SK-N-SH (cell line): Measurements from ENCODE around the gene ROBO1.

Source experiments
- GABPA ChIP-seq: IDR thresholded peaks from 2 replicates; pipeline ENCODE4 v1.4.0; 2012; ENCODE audit warnings: low read depth, mild to moderate bottlenecking
- NRF1 ChIP-seq: IDR thresholded peaks from 2 replicates; pipeline ENCODE4 v1.6.1; 2012; ENCODE audit warnings: low read depth, mild to moderate bottlenecking, low read length
- POLR2AphosphoS5 ChIP-seq: IDR thresholded peaks from 2 replicates; pipeline ENCODE4 v1.6.1; 2012; ENCODE audit warnings: low read depth, low read length
- RAD21 ChIP-seq: IDR thresholded peaks from 2 replicates; pipeline ENCODE4 v1.6.1; 2012; ENCODE audit warnings: mild to moderate bottlenecking, low read length
- RFX5 ChIP-seq: IDR thresholded peaks from 2 replicates; pipeline ENCODE4 v1.6.1; 2012; ENCODE audit warnings: mild to moderate bottlenecking, improper control_type of control experiment, low read length
- SIN3A ChIP-seq: IDR thresholded peaks from 2 replicates; pipeline ENCODE4 v1.6.1; 2012; ENCODE audit warnings: low read depth, mild to moderate bottlenecking, low read length, moderate library complexity, borderline replicate concordance
- SMC3 ChIP-seq: IDR thresholded peaks from 2 replicates; pipeline ENCODE4 v1.6.1; 2012; ENCODE audit warnings: low read depth, low read length, improper control_type of control experiment
- TAF1 ChIP-seq: IDR thresholded peaks from 2 replicates; pipeline ENCODE4 v1.6.1; 2012; ENCODE audit warnings: low read depth, mild to moderate bottlenecking, low read length, moderate library complexity, borderline replicate concordance
- YY1 ChIP-seq: IDR thresholded peaks from 2 replicates; pipeline ENCODE4 v1.4.0; 2012; ENCODE audit warnings: low read depth, mild to moderate bottlenecking
- TF ChIP-seq, protein P1 (sequence below): fragments of 200-600 bp; sonication (generic); IDR thresholded peaks from 2 replicates; pipeline ENCODE4 v1.6.1; 2017; ENCODE audit warnings: antibody characterized with exemption, mild to moderate bottlenecking, moderate library complexity
- TF ChIP-seq, protein P2 (sequence below): IDR thresholded peaks from 2 replicates; pipeline ENCODE4 v1.4.0; 2012; ENCODE audit warnings: low read depth, borderline replicate concordance
- TF ChIP-seq, protein P3 (sequence below): fragments of 150-350 bp; IDR thresholded peaks from 2 replicates; pipeline ENCODE4 v1.6.1; 2017; ENCODE audit warnings: antibody characterized with exemption, low read length, low read depth, borderline replicate concordance

DNA sequence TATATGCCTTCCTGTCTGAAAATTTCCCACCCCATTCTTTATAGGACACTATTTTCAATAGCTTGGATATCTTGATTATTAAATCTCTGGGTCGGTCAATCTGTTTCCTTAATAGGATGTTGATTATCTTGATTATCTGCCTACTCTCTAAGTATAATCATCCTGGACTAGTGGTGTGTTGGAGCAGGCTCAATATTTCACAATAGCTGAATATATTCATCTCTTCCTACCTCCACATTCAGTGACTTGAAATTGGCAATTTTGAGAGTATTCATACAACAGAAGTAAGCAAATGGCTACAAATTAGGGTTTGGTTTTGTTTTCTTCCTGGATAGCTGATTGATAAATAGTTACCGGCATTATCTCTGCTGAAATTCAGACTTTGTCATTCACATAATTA lies 1162.6 kb downstream of the ROBO1 start:
- TF ChIP-seq TAF1 (no peak), GABPA (no peak), SMC3 (no peak), POLR2AphosphoS5 (no peak), RAD21 (no peak), RFX5 (no peak), NRF1 (no peak), YY1 (no peak), SIN3A (no peak)
- TF ChIP-seq, protein P1, sequence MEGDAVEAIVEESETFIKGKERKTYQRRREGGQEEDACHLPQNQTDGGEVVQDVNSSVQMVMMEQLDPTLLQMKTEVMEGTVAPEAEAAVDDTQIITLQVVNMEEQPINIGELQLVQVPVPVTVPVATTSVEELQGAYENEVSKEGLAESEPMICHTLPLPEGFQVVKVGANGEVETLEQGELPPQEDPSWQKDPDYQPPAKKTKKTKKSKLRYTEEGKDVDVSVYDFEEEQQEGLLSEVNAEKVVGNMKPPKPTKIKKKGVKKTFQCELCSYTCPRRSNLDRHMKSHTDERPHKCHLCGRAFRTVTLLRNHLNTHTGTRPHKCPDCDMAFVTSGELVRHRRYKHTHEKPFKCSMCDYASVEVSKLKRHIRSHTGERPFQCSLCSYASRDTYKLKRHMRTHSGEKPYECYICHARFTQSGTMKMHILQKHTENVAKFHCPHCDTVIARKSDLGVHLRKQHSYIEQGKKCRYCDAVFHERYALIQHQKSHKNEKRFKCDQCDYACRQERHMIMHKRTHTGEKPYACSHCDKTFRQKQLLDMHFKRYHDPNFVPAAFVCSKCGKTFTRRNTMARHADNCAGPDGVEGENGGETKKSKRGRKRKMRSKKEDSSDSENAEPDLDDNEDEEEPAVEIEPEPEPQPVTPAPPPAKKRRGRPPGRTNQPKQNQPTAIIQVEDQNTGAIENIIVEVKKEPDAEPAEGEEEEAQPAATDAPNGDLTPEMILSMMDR: no peak
- TF ChIP-seq, protein P2, sequence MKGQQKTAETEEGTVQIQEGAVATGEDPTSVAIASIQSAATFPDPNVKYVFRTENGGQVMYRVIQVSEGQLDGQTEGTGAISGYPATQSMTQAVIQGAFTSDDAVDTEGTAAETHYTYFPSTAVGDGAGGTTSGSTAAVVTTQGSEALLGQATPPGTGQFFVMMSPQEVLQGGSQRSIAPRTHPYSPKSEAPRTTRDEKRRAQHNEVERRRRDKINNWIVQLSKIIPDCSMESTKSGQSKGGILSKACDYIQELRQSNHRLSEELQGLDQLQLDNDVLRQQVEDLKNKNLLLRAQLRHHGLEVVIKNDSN: no peak
- TF ChIP-seq, protein P3, sequence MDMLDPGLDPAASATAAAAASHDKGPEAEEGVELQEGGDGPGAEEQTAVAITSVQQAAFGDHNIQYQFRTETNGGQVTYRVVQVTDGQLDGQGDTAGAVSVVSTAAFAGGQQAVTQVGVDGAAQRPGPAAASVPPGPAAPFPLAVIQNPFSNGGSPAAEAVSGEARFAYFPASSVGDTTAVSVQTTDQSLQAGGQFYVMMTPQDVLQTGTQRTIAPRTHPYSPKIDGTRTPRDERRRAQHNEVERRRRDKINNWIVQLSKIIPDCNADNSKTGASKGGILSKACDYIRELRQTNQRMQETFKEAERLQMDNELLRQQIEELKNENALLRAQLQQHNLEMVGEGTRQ: no peak
